HG02759 (cell line): ENCODE results near the gene TPM3.
"Not testable (repeated sequence)": the region's sequence is repeated elsewhere in the genome, so short reads cannot be mapped to it uniquely, and the experiment has no call there.

Experiments used
- ATAC-seq: cut with Tn5 transposase; IDR thresholded peaks from one replicate; pipeline ENCODE4 v1.9.1; 2021; ENCODE audit warnings: mild to moderate bottlenecking, moderate library complexity; ENCODE audit not compliant: unreplicated experiment

The TPM3 gene

DNA sequence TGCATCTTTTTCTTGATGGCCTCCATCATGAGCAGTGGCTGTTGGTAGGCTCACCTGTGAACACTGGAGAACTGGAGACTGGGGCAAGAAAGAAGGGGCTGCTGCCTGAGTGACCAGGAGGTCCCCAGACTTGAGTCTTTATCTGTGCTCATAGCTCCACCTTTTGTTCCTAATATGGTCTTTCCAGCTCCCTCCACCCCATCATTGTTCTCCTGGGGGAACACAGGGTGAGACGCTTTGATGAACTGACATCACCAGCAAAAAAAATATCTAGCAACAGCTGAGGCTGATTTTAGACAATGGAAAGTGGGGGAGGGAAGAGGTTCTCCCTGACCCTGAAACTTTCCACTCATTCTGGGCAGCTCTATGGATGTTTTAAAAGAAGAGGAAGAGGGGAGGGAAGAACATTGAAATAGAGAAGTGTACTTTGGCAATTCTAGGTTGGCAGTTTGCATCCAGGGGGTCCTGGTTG is at the start of gene TPM3:
TPM3 (minus strand) TSS at position 111 of the 472 bp plus-strand sequence; CDS start at position 29, 82 bp downstream.
- no peak for ATAC-seq

DNA sequence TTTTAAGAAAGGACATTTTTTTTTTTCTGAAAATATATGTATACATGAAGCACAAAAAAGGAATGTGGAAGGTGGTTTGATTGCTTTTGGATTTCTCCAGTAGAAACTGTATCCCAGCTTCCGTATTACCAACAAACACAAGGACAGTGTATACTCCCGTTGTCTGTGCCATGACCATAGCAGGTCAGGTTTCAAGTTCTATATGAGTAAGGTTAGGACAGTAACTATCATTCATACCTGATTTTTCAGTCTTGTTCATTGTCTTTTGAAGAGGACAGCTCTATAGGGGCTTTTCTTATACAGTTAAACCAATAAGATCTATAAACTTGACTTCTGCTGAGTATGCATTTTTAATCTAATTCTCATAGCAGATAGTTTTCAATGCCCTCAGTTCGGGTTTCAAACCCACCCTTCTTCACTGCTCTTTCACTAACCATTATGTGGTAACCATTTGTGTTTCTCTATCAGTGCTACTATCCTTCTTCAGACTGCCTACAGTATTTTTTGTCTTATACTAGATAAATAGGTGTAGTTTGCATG is 48.5 kb upstream of the TPM3 start:
- no peak for ATAC-seq

DNA sequence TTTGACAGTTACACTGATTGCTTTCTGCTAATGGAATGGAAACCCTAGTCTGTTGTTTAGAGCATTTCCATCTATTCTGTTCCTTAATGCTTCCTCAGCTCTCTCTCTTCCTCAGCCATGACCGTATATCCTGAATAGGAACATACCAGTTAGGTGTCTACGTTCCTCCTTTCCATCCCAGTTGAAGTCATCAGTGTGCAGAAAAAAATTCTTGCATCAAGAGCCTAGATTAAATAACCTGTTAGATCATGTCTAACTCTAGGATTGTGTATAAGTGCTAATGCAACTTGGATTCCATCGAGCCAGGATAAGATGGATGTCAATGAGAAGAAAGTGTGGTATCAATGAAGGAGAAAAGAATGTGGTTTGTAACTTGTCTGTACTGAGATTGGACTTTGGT is 47.6 kb upstream of the TPM3 start:
- no peak for ATAC-seq

DNA sequence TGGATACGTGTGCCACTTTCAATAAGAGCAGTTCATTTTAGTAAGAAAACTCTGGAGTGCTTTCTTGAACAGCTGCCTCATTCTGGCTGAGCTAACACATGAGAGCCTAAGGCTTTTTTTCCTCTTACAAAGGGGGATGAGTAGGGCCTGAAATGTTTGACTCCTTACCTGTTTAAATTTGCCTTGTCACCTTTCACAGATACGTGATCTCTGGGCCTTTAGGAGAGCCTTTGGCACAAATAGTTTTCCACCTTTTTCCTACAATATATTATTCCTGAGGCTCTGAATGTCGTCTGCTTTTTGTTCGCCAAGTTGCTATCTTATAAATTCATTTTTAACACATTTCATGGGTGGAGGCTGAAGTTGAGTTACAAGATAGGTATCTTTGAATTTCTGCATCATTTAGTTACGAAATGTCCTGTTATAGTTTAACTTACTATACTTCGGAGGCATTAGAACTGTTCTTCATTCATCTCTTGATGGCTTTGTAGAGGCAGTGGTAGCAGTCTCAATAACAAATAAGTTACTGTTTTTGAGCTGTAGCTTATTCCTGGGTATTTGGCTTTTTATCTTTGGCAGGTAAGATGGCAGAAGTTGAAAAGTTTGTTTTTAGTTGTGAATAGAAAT is 46.1 kb upstream of the TPM3 start:
- no peak for ATAC-seq

DNA sequence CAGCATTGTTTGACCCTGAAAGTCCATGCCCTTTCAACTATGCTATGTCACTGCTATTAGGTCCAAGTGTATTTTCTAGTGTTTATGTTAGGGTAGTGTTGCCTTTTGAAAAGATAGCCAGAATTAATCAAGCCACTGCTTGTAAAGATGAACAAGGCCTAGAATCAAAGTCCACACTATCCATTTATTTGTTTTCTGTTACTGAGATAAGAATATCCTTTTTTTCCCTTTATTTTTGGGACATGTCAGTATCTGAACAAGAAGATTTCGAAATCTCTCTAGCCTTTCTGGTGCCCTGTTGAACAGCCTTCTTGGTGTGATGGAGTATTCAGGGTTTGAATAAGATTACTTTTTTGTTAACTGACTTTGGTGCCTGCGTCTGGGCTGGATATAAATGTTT is 45.5 kb upstream of the TPM3 start:
- no peak for ATAC-seq

DNA sequence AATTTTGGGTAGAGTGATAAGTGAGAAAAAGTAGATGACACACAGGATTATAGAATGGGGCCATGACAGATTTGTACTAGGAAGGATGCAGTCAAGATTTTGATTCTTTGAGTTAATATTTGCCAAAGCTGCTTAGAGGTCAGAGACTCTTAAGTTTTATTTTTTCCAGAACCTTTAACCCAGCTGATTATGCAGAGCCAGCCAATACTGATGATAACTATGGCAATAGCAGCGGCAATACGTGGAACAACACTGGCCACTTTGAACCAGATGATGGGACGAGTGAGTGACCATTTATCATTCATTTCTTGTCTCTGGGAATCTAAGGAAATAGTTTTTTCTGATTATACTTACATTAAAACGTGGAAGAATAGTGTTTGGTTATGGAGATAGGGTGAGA is 45.0 kb upstream of the TPM3 start:
- no peak for ATAC-seq

DNA sequence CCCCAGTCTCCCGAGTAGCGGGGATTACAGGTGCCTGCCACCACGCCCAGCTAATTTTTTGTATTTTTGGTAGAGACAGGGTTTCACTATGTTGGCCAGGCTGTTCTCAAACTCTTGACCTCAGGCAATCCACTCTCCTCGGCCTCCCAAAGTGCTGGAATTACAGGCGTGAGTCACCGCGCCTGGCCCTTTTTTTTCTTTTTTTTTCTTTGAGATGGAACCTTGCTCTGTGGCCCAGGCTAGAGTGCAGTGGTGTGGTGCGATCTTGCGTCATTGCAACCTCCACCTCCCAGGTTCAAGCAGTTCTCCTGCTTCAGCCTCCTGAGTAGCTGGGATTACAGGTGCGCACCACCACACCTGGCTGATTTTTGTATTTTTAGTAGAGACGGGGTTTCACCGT is 41.2 kb upstream of the TPM3 start:
- not testable (repeated sequence) for ATAC-seq

DNA sequence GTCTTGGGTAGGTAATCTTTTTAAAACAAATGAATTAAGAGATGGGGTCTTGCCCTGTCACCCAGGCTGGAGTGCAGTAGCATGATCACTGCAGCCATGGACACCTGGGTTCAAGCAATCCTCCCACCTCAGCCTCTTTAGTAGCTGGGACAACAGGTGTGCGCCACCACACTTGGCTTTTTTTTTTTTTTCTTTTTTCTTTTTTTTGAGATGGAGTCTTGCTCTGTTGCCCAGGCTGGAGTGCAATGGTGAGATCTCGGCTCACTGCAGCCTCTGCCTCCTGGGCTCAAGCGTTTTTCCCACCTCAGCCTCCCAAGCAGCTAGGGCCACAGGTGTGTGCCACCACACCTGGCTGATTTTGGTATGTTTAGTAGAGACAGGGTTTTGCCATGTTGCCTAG is 39.2 kb upstream of the TPM3 start:
- not testable (repeated sequence) for ATAC-seq

DNA sequence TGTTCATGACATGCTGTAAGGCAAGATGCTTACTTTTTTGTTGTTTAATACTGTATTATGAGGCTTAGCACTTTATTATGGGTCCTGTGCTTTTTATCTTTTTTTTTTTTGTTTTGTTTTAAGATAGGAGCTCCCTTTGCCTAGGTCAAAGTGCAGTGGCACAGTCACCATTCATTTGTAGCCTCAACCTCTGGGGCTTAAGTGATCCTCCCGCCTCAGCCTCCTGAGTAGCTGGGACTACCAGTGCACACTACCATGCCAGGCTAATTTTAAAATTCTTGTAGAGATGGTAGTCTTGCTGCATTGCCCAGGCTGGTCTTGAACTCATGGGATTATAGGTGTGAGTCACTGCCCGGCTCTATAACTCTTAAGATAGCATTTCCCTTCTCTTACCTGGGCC is 33.5 kb upstream of the TPM3 start:
- ATAC-seq = no peak

DNA sequence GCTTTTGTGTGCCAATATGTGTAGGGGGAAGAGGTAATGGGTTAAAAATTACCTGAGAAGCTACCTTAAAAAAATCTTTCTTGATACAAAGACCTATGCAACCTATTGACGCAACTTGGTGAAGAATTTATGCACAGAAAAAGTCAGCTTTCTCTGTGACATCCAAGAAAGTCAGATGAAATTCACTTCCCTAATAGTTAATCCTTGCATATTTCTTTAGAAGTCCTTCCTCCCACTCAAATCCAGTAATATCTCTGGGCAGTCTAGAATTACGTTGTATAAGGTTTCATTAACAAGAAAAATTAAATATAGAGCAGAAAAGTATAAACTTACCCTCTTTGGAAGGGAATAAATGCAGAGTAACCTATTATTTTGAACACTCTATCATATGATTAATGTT is 31.7 kb upstream of the TPM3 start:
- no peak for ATAC-seq

DNA sequence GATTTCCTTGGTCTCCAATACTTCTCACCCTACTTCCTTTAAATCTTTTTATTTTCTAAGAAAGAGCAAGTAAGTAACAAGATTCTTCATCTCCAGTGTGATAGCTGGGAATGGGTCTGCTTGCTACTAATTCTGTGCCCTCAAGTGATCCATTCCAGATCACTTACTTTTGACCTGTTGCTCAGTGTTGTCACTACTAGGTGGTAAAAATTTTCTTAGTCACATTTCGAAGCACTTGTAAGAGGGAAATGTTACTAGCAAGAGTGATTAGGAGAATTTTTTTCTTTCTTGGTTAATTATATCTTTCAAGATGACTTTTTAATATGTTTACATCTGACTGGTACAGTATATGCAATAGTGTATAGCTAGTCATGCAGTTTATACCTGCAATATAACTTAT is 31.0 kb upstream of the TPM3 start:
- ATAC-seq = no peak

DNA sequence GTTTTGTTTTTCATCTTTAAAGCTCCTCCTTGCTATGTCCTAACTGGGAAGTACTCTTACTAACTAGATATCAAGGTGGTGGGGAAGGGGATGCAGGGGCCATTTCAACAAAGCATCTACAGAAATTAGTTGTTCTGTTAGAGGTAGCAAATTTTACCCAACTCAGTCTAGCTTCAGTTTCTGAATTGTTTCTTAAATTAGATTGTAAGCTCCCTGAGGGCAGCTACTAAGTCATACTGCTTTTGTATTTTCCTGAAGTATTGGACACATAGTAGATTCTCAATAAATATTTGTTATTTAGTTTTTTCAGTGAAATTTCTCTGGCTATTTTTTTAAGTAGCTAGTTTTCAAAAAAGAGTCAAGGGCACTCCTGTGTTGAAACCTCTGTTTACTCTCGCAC is 30.6 kb upstream of the TPM3 start:
- no peak for ATAC-seq

DNA sequence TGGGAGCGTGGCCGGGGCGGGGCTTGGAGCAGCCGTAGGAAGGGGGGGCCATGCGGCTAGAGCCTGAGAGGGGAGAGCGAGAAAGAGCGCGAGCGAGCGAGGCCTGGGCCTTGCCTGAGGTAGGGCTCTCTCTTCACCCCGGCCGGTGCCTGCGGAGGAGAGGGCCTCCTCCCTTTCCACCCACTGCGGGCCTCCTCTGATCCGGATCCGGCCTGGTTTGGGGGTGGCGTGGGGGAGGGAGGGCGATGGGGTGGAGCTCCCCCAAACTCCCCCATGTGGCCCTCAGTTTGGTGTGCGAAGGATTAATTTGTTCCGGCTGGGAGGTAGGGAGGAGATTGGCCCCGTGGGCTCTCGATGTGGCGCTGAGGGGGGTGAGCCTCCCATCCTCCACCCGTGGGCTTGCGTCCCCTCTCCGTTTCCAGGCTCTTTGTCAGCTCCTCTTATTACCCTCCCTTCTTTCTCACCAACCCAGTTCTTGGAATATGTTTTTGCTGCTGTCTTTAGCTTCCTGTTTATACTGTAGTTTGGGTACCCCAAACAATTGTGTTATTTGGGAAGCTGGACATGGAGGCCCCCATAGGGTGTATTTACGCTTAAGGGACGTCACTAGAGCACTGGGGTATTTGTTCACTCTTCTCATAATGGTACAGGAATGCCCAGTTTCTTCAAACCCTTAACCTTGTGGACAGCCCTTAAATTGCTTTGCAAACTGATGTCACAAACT is 29.5 kb upstream of the TPM3 start:
- peak; percentile 10 for ATAC-seq

DNA sequence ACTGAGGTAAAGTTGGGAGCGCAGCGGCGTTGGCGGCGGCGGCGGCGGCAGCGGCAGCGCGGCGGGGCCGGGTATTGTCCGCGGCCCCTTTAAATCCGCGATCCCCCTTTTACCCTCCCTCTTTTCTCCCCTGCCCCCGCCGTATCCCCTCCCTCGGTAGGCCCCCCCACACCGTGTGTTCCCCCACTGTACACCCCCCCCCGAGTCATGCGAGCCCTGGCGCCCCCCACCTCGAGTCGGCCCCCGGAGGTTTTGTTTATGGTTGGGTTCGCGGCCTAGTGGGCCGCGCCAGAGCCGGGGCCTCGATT is 29.0 kb upstream of the TPM3 start:
- ATAC-seq = no peak

DNA sequence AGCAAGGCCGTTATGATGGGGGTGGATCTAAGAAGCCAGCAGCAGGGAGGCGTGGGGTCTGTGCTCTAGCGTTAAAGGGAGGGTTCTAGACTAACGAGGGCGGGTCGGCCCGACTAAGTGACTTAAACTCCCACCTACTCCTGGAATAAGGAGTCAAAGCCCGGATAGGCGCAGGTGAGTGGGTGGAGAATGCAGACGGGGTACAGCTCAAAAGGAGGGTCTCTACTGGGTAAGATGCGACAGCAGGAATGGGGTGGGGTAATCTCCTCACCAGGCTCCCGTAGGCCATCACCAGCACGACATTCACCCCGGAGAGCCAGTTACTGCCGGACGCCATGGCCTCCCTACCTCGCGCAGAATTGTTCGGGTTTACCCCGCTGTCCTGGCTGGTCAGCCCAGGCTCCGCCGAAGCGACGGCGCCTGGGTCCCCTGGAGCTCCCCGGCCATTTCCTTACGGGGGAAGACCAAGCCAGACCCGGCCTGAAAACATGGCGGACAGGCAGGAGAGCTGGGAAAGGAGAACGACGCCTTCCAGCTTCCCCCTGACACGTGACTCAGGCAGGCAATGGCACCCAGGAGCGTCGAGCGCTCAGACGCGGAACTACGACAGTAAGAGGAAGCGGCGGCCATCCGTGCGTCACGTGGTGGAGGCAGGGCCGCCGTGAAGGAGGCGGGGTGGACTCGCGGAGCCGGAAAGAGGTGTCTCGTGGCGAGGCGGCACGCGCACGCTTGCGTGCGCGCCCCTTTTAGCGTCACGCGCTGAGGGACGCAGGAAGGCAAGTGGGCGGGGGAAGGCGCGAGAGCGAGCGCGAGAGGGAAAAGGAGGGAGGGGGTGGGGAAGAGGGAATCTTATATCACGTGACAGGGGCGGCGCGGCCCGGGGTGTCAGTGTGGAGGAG is 28.4 kb upstream of the TPM3 start, which contains the start of gene UBAP2L:
UBAP2L (plus strand) TSS at position 885 of the 899 bp plus-strand sequence. CDS start 4,169 bp downstream, outside the sequence.
- ATAC-seq = peak; percentile 93

DNA sequence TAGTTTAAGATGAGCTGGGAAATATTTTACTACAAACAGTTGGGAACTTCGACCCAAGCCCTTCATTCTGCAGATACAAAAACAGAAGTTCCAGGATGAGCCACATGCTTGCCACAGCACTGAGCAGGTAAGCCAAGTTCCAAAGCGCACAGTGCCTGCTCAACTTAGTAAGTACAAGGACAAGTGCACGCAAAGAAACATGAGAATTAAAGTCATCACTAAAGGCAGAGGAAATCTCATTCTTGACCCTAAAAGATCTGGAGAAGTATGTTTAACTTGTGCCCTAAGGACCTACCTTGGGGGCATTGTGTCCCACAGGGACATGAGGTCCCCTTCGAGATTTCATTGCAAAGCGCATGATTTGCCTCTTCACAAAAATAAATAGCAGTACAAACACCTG is 27.6 kb upstream of the TPM3 start:
- no peak for ATAC-seq

DNA sequence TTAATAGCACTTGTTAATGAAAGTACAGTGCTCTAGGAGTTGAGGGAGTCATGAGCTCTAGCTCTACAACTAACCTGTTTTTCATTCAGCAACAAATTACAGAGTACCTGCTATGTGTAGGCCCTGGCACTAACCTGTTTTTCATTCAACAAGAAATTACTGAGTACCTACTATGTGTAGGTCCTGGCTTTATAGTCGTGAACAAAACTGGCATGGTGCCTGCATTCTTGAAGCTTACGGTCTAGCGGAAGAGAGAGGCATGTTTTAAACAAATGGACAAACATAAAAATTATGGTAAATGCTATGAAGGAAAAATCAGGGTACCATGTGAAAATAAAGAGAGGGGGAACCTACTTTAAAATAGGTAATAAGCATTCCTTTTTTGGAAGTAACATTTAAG is 26.6 kb upstream of the TPM3 start:
- no peak for ATAC-seq

DNA sequence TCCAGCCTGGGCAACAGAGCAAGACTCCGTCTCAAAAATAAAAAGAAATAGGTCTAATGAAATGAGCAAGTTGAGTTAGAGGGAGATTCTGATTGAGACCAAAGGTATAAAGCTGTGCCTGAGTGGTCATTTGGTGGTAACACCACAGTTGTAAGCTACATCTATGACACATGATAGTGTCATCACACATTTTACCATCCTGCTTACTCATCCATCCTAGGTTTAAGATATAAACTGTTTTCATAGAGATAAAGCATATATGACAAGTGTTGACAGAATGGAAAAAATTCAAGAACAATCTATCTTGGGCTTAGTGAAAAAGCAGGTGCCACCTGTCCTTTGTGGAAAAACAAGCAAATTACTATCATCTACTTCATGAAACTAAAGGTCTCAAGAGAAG is 21.4 kb upstream of the TPM3 start:
- no peak for ATAC-seq

DNA sequence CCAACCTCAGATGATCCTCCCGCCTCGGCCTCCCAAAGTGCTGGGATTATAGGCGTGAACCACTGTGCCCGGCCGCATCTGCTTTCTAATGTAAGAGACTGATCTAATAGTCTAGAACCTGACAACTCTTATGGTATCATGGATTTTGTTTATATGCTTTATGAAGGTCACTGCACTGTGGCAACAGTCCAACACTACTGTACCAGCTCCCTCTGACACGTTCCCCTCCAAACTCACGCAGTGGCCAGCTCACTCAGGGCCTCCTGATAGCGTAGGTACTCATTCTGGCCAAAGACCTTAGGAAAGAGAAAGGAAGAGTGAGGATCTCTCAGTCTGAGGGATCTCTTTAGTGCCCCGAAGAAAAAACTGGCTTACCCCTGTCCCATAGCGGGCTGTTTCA is 20.2 kb upstream of the TPM3 start:
- no peak for ATAC-seq

DNA sequence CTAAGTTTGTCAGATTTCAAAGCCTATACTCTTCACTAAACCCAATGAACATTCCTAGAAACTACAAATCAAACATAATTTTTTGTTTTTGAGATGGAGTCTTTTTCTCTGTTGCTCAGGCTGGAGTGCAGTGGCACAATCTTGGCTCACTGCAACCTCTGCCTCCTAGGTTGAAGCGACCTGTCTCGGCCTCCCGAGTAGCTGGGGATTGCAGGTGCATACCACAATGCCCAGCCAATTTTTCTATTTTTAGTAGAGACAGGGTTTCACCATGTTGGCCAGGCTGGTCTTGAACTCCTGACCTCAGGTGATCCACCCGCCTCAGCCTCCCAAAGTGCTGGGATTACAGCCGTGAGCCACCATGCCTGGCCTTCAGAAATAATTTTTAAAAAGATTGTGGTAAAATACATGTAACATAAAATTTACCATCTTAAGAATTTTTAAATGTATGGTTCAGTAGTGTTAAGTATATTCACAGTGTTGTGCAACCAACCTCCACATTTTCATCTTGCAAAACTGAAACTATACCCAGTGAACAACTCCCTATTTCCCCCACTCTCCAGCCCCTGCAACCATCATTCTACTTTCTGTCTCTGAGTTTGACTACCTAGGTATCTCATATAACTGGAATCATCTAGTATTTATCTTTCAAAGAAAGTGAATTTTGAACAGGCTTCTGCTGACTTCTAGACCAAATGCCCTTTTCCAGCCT is 16.9 kb upstream of the TPM3 start:
- ATAC-seq = no peak

DNA sequence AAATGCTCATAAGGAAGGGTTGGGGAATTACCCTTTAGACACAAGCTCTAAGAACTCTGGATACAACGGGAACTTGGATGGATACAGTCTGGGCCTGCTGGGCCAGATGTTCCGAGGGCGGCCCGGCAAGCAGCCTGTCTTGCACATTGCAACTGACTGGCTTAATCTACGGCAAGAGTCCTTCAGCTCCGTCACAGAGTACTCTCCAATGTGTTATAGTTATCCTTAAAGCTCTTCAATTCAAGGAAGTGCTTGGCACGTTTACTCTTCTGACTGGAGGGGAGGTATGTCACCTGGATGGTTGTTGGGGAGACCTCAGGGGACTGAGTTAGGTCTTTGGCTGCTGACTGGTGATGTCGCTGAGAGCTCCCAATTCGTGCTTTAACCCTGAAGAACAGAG is 15.4 kb upstream of the TPM3 start:
- ATAC-seq = no peak
